CD4-positive, alpha-beta T cell (primary cell): Measurements from ENCODE around the gene AUTS2. TPM values are rescaled to one million over a fixed set of nuclear protein-coding genes. Genes with fewer than 3 reads are reported as not detected.

Experiments used
- ATAC-seq: fragments of 200-7000 bp; cut with Tn5 transposase; one replicate; pipeline ENCODE4 v1.10.0; 2022; ENCODE audit warnings: mild to moderate bottlenecking; ENCODE audit not compliant: poor library complexity
- CTCF ChIA-PET: fragments of 350-600 bp; sonication (Branson Sonifier 250); formaldehyde crosslinking; loops from one replicate; lab custom pipeline; 2021; ENCODE audit warnings: antibody characterized with exemption, inconsistent platforms; lab: Charles Lee
- POLR2A ChIA-PET: fragments of 350-600 bp; sonication (Branson Sonifier 250); formaldehyde crosslinking; loops from one replicate; lab custom pipeline; 2021; ENCODE audit warnings: antibody characterized with exemption, inconsistent platforms; lab: Charles Lee
- DNase-seq, 14 experiments: peaks; one replicate each; pipeline ENCODE4 v3.0.0-alpha.2; 2013 to 2020; ENCODE audit warnings: mixed read lengths in 2 of 14
- H3K27ac ChIP-seq, 2 donors: one replicate each; pipeline versions ENCODE4 v1.5.1 to v1.7.0; 2013; ENCODE audit warnings: low read length in 2 of 2, low read depth in 1 of 2, mild to moderate bottlenecking in 1 of 2
- H3K27me3 ChIP-seq, 2 experiments: 1 replicate in 1 of 2; 2 replicates in 1 of 2; pipeline versions ENCODE4 v1.6.1 to v1.7.0; 2013; ENCODE audit warnings: low read length in 2 of 2, control low read depth in 1 of 2, mild to moderate bottlenecking in 1 of 2, moderate library complexity in 1 of 2; ENCODE audit not compliant: insufficient read depth in 2 of 2, control insufficient read depth in 1 of 2
- H3K36me3 ChIP-seq: one replicate; pipeline ENCODE4 v1.6.1; 2013; ENCODE audit warnings: low read length, control low read depth; ENCODE audit not compliant: insufficient read depth
- H3K4me1 ChIP-seq: one replicate; pipeline ENCODE4 v1.6.1; 2013; ENCODE audit warnings: low read length, control low read depth; ENCODE audit not compliant: insufficient read depth
- H3K4me3 ChIP-seq: one replicate; pipeline ENCODE4 v1.5.1; 2013; ENCODE audit warnings: mild to moderate bottlenecking, low read length, moderate library complexity
- H3K9me3 ChIP-seq, 2 experiments: 1 replicate in 1 of 2; 2 replicates in 1 of 2; pipeline versions ENCODE4 v1.6.1 to v1.7.0; 2013; ENCODE audit warnings: low read length in 2 of 2, mild to moderate bottlenecking in 2 of 2, control low read depth in 1 of 2, moderate library complexity in 1 of 2; ENCODE audit not compliant: control insufficient read depth in 1 of 2, insufficient read depth in 1 of 2
- H3K27ac Mint-ChIP-seq: one replicate; pipeline ENCODE4 v1.8.0; 2020; ENCODE audit warnings: mixed read lengths
- H3K27me3 Mint-ChIP-seq: one replicate; pipeline ENCODE4 v1.8.0; 2021; ENCODE audit warnings: mixed read lengths
- H3K36me3 Mint-ChIP-seq: one replicate; pipeline ENCODE4 v1.8.0; 2021; ENCODE audit warnings: low read depth, mixed read lengths
- H3K4me1 Mint-ChIP-seq: one replicate; pipeline ENCODE4 v1.8.0; 2021; ENCODE audit warnings: low read depth, mixed read lengths
- H3K4me3 Mint-ChIP-seq: one replicate; pipeline ENCODE4 v1.8.0; 2020; ENCODE audit warnings: mild to moderate bottlenecking, mixed read lengths
- H3K9me3 Mint-ChIP-seq: one replicate; pipeline ENCODE4 v1.8.0; 2020; ENCODE audit warnings: mixed read lengths
- CTCF ChIP-seq: fragments of 200-600 bp; IDR thresholded peaks from one replicate; pipeline ENCODE4 v1.8.0; 2022; ENCODE audit warnings: antibody characterized with exemption, mild to moderate bottlenecking
- intact Hi-C, 2 experiments: fragments of 100-400 bp; cut with DNase I in 1 of 2; cut with micrococcal nuclease in 1 of 2; formaldehyde crosslinking; loops; one replicate each; pipeline versions ENCODE4 v1.15.1 to v1.9.0; 2023 to 2025; cut with DNase I, micrococcal nuclease
- total RNA-seq, 174 experiments: library from RNA in 2 of 174; stranded (reverse) in 2 of 174; gene quantifications; one replicate each; pipeline ENCODE4 v1.2.3 and lab custom pipeline; 2021 to 2026

The AUTS2 gene
- total RNA-seq, 2 experiments from 2014 or later = 43.6 to 47.6 TPM

DNA sequence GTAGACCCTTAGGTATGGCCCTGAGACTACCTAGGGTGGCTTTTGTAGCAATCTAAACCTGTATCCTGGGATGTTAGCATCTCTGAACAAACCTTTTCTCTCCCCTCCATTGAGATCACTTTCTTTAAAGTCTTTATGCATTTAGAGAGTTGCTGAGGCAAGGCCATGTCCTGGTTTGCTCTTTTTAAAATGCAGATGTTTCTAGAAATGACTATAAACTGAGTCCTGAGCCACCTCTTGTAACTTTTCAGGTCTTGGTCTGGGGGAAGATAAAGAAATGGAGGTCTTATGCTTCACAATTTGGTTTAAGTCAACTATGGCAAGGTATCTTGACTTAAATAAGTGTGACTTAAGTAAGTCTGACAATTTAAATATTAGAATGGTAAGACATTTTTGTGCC, 78.0 kb downstream of the AUTS2 start:
- DNase-seq = no peak
- ChIA-PET CTCF (no interaction called here), POLR2A (no interaction called here)
- no peak for ATAC-seq
- H3K36me3 Mint-ChIP-seq = no peaks in the 10 kb centered on the region
- Histone ChIP-seq H3K27me3 (no peaks in the 10 kb centered on the region), H3K36me3 (no peaks in the 10 kb centered on the region), H3K4me3 (no peak overlapping the region), H3K4me1 (no peaks in the 10 kb centered on the region), H3K27ac (no peak overlapping the region), H3K9me3 (no peaks in the 10 kb centered on the region)
- intact Hi-C loops = no loop called here
- no peak for TF ChIP-seq CTCF
- H3K9me3 Mint-ChIP-seq = no peaks in the 10 kb centered on the region
- H3K4me3 Mint-ChIP-seq = no peak overlapping the region
- no peaks in the 10 kb centered on the region for H3K27me3 Mint-ChIP-seq
- no peak overlapping the region for H3K27ac Mint-ChIP-seq
- no peaks in the 10 kb centered on the region for H3K4me1 Mint-ChIP-seq

DNA sequence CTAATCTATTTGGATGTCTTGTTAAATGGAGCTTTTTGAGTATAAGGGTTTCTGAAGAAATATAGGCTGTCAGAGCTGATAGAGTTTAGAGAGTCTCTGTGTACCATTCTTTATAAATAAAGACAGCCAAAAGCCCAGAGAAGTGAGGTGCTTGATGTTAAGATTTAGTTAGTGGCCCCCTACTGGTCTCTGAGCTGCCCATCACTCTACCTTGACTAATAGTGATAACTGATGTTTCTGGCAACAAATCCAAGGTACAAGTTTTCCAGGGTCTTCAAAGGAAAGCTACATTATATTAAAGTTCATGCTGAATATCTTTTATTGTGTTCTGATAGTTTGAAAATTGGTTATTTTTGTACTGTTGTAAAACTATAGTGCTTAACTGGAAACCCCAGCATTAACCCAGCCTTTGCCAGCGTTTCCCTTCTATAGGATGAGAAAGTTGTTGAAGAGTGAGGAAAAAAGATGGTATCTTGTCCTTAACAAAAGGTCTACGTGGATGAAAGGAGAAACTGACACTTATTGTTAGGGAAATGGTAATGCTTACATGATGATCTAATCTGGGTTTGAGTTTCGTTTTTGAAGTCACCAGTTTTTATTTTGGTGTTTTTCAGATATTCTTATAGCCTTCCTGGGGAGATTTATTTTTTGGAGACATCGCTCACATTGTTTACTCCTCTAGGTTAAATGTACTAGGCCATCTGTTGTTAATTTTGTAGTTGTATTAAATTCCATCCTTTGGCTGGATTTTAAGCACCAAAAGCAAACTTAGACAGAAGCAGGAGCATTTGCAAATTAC, 79.0 kb downstream of the AUTS2 start:
- CTCF ChIA-PET = no interaction called here
- Mint-ChIP-seq H3K27me3 (no peaks in the 10 kb centered on the region), H3K36me3 (no peaks in the 10 kb centered on the region), H3K4me3 (no peak overlapping the region), H3K4me1 (no peaks in the 10 kb centered on the region), H3K27ac (no peak overlapping the region), H3K9me3 (no peaks in the 10 kb centered on the region)
- TF ChIP-seq CTCF = no peak
- ATAC-seq = no peak
- Histone ChIP-seq H3K4me3 (no peak overlapping the region), H3K9me3 (no peaks in the 10 kb centered on the region), H3K27me3 (no peaks in the 10 kb centered on the region), H3K27ac (no peak overlapping the region), H3K36me3 (no peaks in the 10 kb centered on the region), H3K4me1 (no peaks in the 10 kb centered on the region)
- intact Hi-C loops = no loop called here
- no peak for DNase-seq
- POLR2A ChIA-PET = no interaction called here

DNA sequence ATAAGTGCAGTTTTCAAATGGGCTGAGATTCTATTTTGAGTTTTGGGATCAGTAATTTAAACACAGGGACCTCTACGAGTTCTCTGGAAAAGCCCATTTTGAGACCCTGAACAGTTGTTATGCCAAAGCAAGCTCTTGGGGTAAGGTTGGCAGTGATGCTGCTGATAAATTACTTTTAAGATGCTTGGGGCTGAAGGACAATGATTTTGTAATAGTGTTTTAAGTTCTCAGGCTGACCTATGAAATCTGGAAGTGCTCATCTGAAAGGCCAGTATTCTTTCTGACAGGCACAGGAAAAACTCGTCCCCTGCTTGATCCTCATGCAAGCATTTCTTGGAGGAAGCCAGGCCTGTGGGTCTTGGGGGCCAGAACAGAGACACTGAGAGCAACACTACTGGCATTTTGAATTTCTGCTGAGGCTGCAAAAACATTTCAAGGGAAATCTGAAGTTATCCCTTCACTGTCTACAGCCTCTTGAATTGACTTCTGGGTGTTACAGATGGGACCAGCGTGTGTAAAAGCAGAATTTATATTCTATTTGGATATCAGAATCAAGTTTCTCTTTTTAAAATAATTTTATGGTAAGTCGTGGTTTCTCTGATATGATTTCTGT, 79.7 kb downstream of the AUTS2 start:
- DNase-seq (no peak), ATAC-seq (no peak)
- H3K27me3 ChIP-seq = no peaks in the 10 kb centered on the region
- Mint-ChIP-seq H3K27me3 (no peaks in the 10 kb centered on the region), H3K4me1 (no peaks in the 10 kb centered on the region), H3K27ac (no peak overlapping the region), H3K36me3 (no peaks in the 10 kb centered on the region), H3K9me3 (no peaks in the 10 kb centered on the region), H3K4me3 (no peak overlapping the region)
- TF ChIP-seq CTCF = no peak
- no peak overlapping the region for H3K27ac ChIP-seq
- ChIA-PET POLR2A (no interaction called here), CTCF (no interaction called here)
- H3K9me3 ChIP-seq = no peaks in the 10 kb centered on the region
- no peak overlapping the region for H3K4me3 ChIP-seq
- H3K36me3 ChIP-seq = no peaks in the 10 kb centered on the region
- intact Hi-C loops = no loop called here
- no peaks in the 10 kb centered on the region for H3K4me1 ChIP-seq
